NB4 (cell line): ENCODE data around the gene DYDC1.

Experiments used
- CTCF ChIP-seq: IDR thresholded peaks from one replicate; pipeline ENCODE4 v1.5.1; 2012; ENCODE audit warnings: low read depth, low read length
- POLR2A ChIP-seq: IDR thresholded peaks from 2 replicates; pipeline ENCODE4 v1.6.1; 2011; ENCODE audit warnings: mild to moderate bottlenecking; ENCODE audit not compliant: insufficient read length; ENCODE audit errors: extremely low read depth
- TF ChIP-seq, protein P1 (sequence below): IDR thresholded peaks from 2 replicates; pipeline ENCODE4 v1.6.1; 2011; ENCODE audit warnings: low read depth, low read length

GRCh38 chr10:80322711-80323110, 33.8 kb downstream of the DYDC1 start:
- TF ChIP-seq CTCF (no peak), POLR2A (no peak)
- TF ChIP-seq, protein P1, sequence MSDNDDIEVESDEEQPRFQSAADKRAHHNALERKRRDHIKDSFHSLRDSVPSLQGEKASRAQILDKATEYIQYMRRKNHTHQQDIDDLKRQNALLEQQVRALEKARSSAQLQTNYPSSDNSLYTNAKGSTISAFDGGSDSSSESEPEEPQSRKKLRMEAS = no peak
